NCI-H82 (cell line): ENCODE measurements around the gene NPPA.
"Not testable (repeated sequence)": the region's sequence is repeated elsewhere in the genome, so short reads cannot be mapped to it uniquely, and the experiment has no call there.

ENCODE experiments used
- DNase-seq: peaks from one replicate; lab custom pipeline; 2025; lab: John Stamatoyannopoulos, UW

The NPPA gene

GRCh38 chr1:11847667-11848372 is at the start of gene NPPA:
NPPA (minus strand) TSS chr1:11847783; CDS start chr1:11847684, 99 bp downstream.
- peak; percentile 73 for DNase-seq

- not testable (repeated sequence) for DNase-seq
Observed at GRCh38 chr1:11894501-11894900, 46.9 kb upstream of the NPPA start.

- DNase-seq, result peak; percentile 88
Observed at GRCh38 chr1:11893907-11894251, 46.3 kb upstream of the NPPA start.

- DNase-seq, result no peak
Observed at GRCh38 chr1:11891433-11892186, 44.0 kb upstream of the NPPA start.

GRCh38 chr1:11888877-11889208 is 41.3 kb upstream of the NPPA start:
- no peak for DNase-seq

GRCh38 chr1:11888206-11888876 is 40.8 kb upstream of the NPPA start:
- no peak for DNase-seq

GRCh38 chr1:11887666-11888007 is 40.1 kb upstream of the NPPA start:
- no peak for DNase-seq

- no peak for DNase-seq
Observed at GRCh38 chr1:11886986-11887665, 39.5 kb upstream of the NPPA start.

- DNase-seq, result peak; percentile 74
Observed at GRCh38 chr1:11885916-11886315, 38.3 kb upstream of the NPPA start.

- DNase-seq, result peak; percentile 69
Observed at GRCh38 chr1:11882814-11883538, 35.4 kb upstream of the NPPA start.

GRCh38 chr1:11881749-11882441 is 34.3 kb upstream of the NPPA start:
- no peak for DNase-seq

GRCh38 chr1:11880911-11881748 is 33.5 kb upstream of the NPPA start:
- DNase-seq, result peak; percentile 35

GRCh38 chr1:11880181-11880575 is 32.6 kb upstream of the NPPA start:
- DNase-seq, result no peak

GRCh38 chr1:11879311-11880180 is 32.0 kb upstream of the NPPA start:
- no peak for DNase-seq

- DNase-seq, result no peak
Observed at GRCh38 chr1:11878891-11879190, 31.3 kb upstream of the NPPA start.

- DNase-seq, result no peak
Observed at GRCh38 chr1:11878081-11878890, 30.7 kb upstream of the NPPA start.

- no peak for DNase-seq
Observed at GRCh38 chr1:11877074-11877473, 29.5 kb upstream of the NPPA start.

GRCh38 chr1:11875094-11875493 is 27.5 kb upstream of the NPPA start:
- no peak for DNase-seq

- DNase-seq, result no peak
Observed at GRCh38 chr1:11874624-11875023, 27.0 kb upstream of the NPPA start.
